Stimulated activated CD8-positive, alpha-beta memory T cell treated with anti-CD3 and anti-CD28 coated beads, Interleukin-4, amount 100 ng/mL, for 24 hours (primary cell): ENCODE measurements around the gene ERVK3-1.

Experiments
- DNase-seq: peaks from one replicate; pipeline ENCODE4 v3.0.0-alpha.2; 2020; ENCODE audit warnings: low read depth

Gene ERVK3-1

GRCh38 chr19:58364146-58364545, 59.0 kb downstream of the ERVK3-1 start:
- no peak for DNase-seq
